ENCODE measurements around the gene TMEM130.

Gene TMEM130

DNA sequence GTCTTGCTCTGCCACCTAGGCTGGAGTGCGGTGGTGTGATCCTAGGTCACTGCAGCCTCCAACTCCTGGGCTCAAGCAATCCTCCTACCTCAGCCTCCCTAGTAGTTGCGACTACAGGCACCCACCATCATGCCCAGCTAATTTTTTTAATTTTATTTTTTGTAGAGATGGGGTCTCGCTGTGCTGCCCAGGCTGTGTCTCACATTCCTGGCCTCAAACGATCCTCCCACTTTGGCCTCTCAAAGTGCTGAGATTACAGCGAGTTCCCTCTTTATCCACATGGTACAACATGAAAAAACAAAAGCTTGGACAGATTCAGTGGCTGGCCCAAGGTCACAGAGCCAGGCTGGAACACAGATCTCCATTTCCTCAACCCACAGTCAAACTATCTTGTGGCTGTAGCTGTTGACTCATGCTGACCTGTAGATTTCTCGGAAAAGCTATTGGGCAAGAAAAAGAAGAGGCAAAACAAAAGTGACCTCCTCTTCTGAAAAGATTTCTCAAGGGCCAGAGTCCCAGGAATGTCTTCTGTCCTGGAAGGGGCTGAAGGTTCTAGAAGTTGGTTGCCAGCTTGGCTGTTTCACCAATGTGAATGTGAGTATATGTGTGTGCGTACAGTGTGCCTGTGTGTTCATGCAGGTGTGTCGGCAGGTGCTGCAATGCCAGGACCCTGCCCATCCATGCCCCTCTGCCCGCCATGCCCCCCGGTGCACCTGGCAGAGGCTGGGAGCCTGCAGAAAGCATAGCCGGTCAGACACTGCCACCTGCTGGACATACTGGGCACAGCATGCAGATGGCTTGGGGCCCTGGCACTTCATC is 28.4 kb downstream of the TMEM130 start:
- no peak for TF ChIP-seq ZFX (IDR thresholded peaks at IDR 0.05)
- TF ChIP-seq, protein P1, sequence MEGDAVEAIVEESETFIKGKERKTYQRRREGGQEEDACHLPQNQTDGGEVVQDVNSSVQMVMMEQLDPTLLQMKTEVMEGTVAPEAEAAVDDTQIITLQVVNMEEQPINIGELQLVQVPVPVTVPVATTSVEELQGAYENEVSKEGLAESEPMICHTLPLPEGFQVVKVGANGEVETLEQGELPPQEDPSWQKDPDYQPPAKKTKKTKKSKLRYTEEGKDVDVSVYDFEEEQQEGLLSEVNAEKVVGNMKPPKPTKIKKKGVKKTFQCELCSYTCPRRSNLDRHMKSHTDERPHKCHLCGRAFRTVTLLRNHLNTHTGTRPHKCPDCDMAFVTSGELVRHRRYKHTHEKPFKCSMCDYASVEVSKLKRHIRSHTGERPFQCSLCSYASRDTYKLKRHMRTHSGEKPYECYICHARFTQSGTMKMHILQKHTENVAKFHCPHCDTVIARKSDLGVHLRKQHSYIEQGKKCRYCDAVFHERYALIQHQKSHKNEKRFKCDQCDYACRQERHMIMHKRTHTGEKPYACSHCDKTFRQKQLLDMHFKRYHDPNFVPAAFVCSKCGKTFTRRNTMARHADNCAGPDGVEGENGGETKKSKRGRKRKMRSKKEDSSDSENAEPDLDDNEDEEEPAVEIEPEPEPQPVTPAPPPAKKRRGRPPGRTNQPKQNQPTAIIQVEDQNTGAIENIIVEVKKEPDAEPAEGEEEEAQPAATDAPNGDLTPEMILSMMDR (conservative IDR thresholded peaks at IDR 0.05): peak; percentile 98
- no peak overlapping the region for H3K27ac ChIP-seq

DNA sequence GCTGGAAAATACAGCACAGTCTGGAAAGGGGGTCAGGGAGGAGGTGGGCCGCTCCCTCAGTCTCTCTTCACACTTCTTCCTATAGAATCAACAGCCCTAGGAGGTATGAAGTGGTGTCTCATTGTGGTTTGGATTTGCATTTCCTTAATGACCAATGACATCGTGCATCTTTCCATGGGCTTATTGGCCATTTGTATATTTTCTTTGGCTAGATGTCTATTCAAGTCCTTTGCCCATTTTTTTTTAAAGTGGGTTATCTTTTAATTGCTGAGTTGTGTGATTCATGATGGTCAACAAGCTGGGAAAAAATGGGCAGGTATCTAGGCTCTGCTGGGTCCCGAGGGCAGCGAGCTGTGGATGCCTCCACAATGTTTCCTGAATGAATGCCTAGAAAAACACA is 29.1 kb downstream of the TMEM130 start:
- no peak overlapping the region for H3K27ac ChIP-seq
- no peak for TF ChIP-seq ZFX (IDR thresholded peaks at IDR 0.05)
- TF ChIP-seq, protein P1 (conservative IDR thresholded peaks at IDR 0.05): no peak

DNA sequence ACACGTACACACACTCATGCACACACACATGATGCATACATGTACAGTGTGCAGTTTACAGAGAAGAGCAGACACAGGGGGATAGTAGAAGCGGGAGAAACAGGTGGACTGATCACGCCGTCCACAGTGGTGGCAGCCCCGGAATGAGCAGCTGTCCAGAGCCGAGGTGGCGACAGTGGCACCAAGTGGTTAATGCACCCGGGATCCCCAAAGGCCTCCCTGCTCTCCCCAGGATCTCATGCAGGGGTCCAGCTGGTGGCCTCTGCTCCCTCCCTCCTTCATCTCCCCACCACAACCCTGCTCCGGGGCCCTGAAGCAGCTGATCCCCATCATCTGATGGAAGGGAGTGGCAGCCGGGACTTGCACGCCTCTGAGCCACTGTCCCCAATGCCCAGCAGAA is 29.7 kb downstream of the TMEM130 start:
- TF ChIP-seq, protein P1 (conservative IDR thresholded peaks at IDR 0.05): no peak
- TF ChIP-seq ZFX (IDR thresholded peaks at IDR 0.05): no peak
- H3K27ac ChIP-seq: no peak overlapping the region

DNA sequence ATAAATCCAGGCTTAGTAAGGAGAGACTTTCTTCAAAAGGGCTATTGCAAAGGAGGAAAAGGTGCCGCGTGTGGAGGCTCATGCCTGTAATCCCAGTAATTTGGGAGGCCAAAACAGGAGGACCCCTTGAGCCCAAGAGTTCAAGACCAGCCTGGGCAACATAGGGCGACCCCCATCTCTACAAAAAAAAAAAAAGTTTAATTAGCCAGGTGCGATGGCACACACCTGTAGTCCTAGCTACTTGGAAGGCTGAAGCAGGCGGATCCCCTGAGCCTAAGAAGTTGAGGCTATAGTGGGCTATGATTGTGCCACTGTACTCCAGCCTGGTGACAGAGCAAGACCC is 32.2 kb downstream of the TMEM130 start:
- no peak overlapping the region for H3K27ac ChIP-seq
- no peak for TF ChIP-seq ZFX (IDR thresholded peaks at IDR 0.05)
- TF ChIP-seq, protein P1 (conservative IDR thresholded peaks at IDR 0.05): no peak

DNA sequence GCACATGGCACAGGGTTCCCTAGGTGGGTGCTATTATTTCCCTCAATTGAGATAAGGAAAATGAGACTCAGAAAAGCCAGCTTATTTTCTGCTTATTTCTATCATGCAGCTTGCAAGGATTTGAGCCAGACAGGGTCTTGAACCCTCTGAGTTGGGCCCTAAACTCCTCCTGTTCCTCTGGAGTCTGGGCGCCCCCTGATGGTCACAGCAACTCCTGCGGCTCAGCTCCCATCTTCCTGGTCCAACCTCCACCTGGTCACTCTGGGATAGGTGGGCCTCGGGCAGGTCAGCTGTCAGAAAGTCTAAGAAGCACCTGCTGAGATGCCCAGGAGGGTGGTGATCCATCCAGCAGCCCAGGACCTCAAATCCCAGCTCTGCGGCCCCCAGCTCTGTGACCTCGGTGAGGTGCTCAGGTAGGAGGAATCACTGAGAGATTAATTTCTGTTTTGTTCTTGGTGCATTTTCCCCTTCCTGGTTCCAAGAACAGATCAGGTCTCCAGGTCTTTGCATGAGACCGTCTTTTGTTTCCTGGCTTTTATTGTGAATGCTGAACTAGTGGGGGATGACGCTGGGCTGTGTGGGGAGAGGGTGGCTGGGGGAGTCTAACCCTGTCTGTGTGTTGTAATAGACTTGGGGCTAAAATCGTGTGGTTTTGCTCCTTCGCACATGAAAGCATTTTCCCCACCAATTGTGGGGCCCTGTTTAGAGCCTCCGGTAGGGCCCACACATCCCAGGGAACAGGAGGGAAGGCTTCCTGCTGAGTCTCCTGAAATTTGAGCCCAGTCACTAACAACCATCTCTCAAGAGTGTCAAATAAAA is 32.8 kb downstream of the TMEM130 start:
- TF ChIP-seq, protein P1 (conservative IDR thresholded peaks at IDR 0.05): peak; percentile 90
- TF ChIP-seq ZFX (IDR thresholded peaks at IDR 0.05): no peak
- H3K27ac ChIP-seq: no peak overlapping the region

DNA sequence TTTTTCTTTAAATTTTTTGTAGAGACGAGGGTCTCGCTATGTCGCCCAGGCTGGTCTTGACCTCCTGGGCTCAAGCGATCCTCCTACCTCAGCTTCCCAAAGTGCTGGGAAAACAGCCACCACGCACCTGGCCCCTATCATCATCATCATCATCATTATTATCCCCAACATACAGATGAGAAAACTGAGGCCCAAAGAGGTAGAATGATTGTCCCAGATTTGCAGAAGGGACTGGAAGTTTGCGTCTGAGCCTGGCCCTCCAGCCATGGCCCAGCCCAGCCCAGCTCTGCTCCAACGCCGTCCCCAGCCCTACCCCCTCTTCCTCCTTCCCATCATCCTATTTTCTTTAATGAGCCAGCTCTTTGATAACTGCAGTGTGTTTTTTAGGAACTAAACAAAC is 34.9 kb downstream of the TMEM130 start:
- no peak overlapping the region for H3K27ac ChIP-seq
- no peak for TF ChIP-seq ZFX (IDR thresholded peaks at IDR 0.05)
- TF ChIP-seq, protein P1 (conservative IDR thresholded peaks at IDR 0.05): no peak

DNA sequence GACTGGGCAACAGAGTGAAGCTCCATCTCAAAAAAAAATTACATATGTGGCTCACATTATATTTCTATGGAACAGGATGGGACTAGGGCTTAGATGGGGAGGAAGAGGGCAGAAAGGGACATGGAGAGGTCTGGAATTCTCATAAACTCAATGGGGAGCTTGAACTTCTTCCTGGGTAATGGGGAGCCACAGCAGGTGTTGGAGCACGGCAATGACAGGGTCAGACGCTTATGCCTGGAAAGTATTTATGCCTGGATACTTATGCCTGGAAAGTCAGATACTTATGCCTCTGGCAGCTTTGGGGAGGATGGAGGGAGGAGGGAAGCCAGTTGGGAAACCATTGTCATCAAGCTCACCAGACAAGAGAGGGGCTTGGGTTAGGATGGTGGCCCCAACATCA is 36.8 kb downstream of the TMEM130 start:
- no peak for TF ChIP-seq ZFX (IDR thresholded peaks at IDR 0.05)
- TF ChIP-seq, protein P1 (conservative IDR thresholded peaks at IDR 0.05): no peak
- no peak overlapping the region for H3K27ac ChIP-seq

All from C4-2B (cell line).